Measurements from ENCODE around the gene KIF26B.
"Not testable (repeated sequence)": the region's sequence is repeated elsewhere in the genome, so short reads cannot be mapped to it uniquely, and the experiment has no call there.

Gene KIF26B

GRCh38 chr1:245325922-245326795 is 171.4 kb downstream of the KIF26B start:
- DNase-seq (ENCODE audit: low spot score) = no peak

GRCh38 chr1:245327360-245327759 is 172.6 kb downstream of the KIF26B start:
- no peak for DNase-seq (ENCODE audit: low spot score)

- no peak for DNase-seq (ENCODE audit: low spot score)
These were observed 173.1 kb downstream of the KIF26B start for GRCh38 chr1:245327842-245328241.

GRCh38 chr1:245330951-245331350 is 176.2 kb downstream of the KIF26B start:
- no peak for DNase-seq (ENCODE audit: low spot score)

GRCh38 chr1:245332085-245332484 is 177.3 kb downstream of the KIF26B start:
- DNase-seq (ENCODE audit: low spot score) = no peak

GRCh38 chr1:245332513-245332912 is 177.7 kb downstream of the KIF26B start:
- no peak for DNase-seq (ENCODE audit: low spot score)

GRCh38 chr1:245334235-245334634 is 179.4 kb downstream of the KIF26B start:
- DNase-seq (ENCODE audit: low spot score) = no peak

GRCh38 chr1:245334827-245335490 is 180.2 kb downstream of the KIF26B start:
- no peak for DNase-seq (ENCODE audit: low spot score)

- not testable (repeated sequence) for DNase-seq (ENCODE audit: low spot score)
These were observed 180.9 kb downstream of the KIF26B start for GRCh38 chr1:245335684-245336083.

GRCh38 chr1:245336149-245336983 is 181.6 kb downstream of the KIF26B start:
- DNase-seq (ENCODE audit: low spot score) = no peak

- not testable (repeated sequence) for DNase-seq (ENCODE audit: low spot score)
These were observed 182.2 kb downstream of the KIF26B start for GRCh38 chr1:245336984-245337355.

- no peak for DNase-seq (ENCODE audit: low spot score)
These were observed 183.2 kb downstream of the KIF26B start for GRCh38 chr1:245337829-245338484.

- DNase-seq (ENCODE audit: low spot score) = no peak
These were observed 183.7 kb downstream of the KIF26B start for GRCh38 chr1:245338485-245338877.

- DNase-seq (ENCODE audit: low spot score) = no peak
These were observed 187.0 kb downstream of the KIF26B start for GRCh38 chr1:245341743-245342142.

- no peak for DNase-seq (ENCODE audit: low spot score)
These were observed 190.6 kb downstream of the KIF26B start for GRCh38 chr1:245345191-245345884.

GRCh38 chr1:245348626-245349025 is 193.8 kb downstream of the KIF26B start:
- no peak for DNase-seq (ENCODE audit: low spot score)

GRCh38 chr1:245353411-245353810 is 198.6 kb downstream of the KIF26B start:
- no peak for DNase-seq (ENCODE audit: low spot score)

- DNase-seq (ENCODE audit: low spot score) = no peak
These were observed 199.4 kb downstream of the KIF26B start for GRCh38 chr1:245353915-245354775.

GRCh38 chr1:245355851-245356630 is 201.3 kb downstream of the KIF26B start:
- not testable (repeated sequence) for DNase-seq (ENCODE audit: low spot score)
